ENCODE data around the gene ZNF580. TPM values are rescaled to one million over a fixed set of nuclear protein-coding genes. Genes with fewer than 3 reads are reported as not detected.
A peak's percentile ranks its signal among the peaks of the same experiment; 100 is the strongest.

The ZNF580 gene
- total RNA-seq, 1 experiment from 2014 or later: 32.0 TPM

GRCh38 chr19:55653651-55654322, 13.0 kb downstream of the ZNF580 start (continued):
- no peak for TF ChIP-seq AR (CRISPR knock-in tag; IDR thresholded peaks at IDR 0.05)
- TF ChIP-seq NR2C2 (CRISPR knock-in tag; IDR thresholded peaks at IDR 0.05): no peak
- TF ChIP-seq SP1 (CRISPR knock-in tag; conservative IDR thresholded peaks at IDR 0.05): peak; percentile 54; the same call in 1 of the 2 replicates
- no peak for TF ChIP-seq TCF7 (CRISPR knock-in tag; IDR thresholded peaks at IDR 0.05; ENCODE audit: low read depth)
- peak; percentile 74 for TF ChIP-seq E2F5 (CRISPR knock-in tag; IDR thresholded peaks at IDR 0.05)
- peak; percentile 74 for TF ChIP-seq MAX (CRISPR knock-in tag; IDR thresholded peaks at IDR 0.05)
- TF ChIP-seq, protein P1, sequence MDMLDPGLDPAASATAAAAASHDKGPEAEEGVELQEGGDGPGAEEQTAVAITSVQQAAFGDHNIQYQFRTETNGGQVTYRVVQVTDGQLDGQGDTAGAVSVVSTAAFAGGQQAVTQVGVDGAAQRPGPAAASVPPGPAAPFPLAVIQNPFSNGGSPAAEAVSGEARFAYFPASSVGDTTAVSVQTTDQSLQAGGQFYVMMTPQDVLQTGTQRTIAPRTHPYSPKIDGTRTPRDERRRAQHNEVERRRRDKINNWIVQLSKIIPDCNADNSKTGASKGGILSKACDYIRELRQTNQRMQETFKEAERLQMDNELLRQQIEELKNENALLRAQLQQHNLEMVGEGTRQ (CRISPR knock-in tag; IDR thresholded peaks at IDR 0.05): peak; percentile 25; the same call in 1 of the 2 replicates
- peak; percentile 72; the same call in 1 of the 2 replicates for TF ChIP-seq ARID4B (CRISPR knock-in tag; IDR thresholded peaks at IDR 0.05; ENCODE audit: borderline replicate concordance)
- 0 out of 2 replicates have a peak, but pooled peaks have one; percentile 32 for TF ChIP-seq ZNF232 (CRISPR knock-in tag; IDR thresholded peaks at IDR 0.05)
- no peak for TF ChIP-seq GTF2I (CRISPR knock-in tag; conservative IDR thresholded peaks at IDR 0.05)
- no peak for TF ChIP-seq HMGA2 (CRISPR knock-in tag; IDR thresholded peaks at IDR 0.05)
- no peak for TF ChIP-seq IRF2 (CRISPR knock-in tag; IDR thresholded peaks at IDR 0.05; ENCODE audit: borderline replicate concordance, low read depth)
- TF ChIP-seq NFE2L1 (CRISPR knock-in tag; IDR thresholded peaks at IDR 0.05): no peak
- no peak for TF ChIP-seq ELF4 (CRISPR knock-in tag; IDR thresholded peaks at IDR 0.05; ENCODE audit: low read depth)
- TF ChIP-seq ESRRA (CRISPR knock-in tag; IDR thresholded peaks at IDR 0.05; ENCODE audit: borderline replicate concordance): no peak
- TF ChIP-seq ETV6 (CRISPR knock-in tag; IDR thresholded peaks at IDR 0.05): peak; percentile 19; the same call in 1 of the 2 replicates
- TF ChIP-seq CTCF (IDR thresholded peaks at IDR 0.05): peak; percentile 91
- no peak for TF ChIP-seq NR3C1 (CRISPR knock-in tag; conservative IDR thresholded peaks at IDR 0.05; ENCODE audit: low read depth)
- no peak for TF ChIP-seq EMX1 (CRISPR knock-in tag; IDR thresholded peaks at IDR 0.05)
- TF ChIP-seq JAZF1 (CRISPR knock-in tag; IDR thresholded peaks at IDR 0.05): no peak

Data from WTC11 (cell line).